PC-9 (cell line): Measurements from ENCODE around the gene NME7. TPM values are rescaled to one million over a fixed set of nuclear protein-coding genes. Genes with fewer than 3 reads are reported as not detected.

Source experiments
- BruUV-seq: library from RNA; stranded (reverse); fragments of 400-500 nt; replicated peaks from 2 replicates; lab custom pipeline; 2021; lab: Mats Ljungman, UMichigan
- CTCF ChIA-PET: fragments of 300-600 bp; sonication (Branson Sonifier 250); formaldehyde crosslinking; loops from one replicate; lab custom pipeline; 2022; ENCODE audit warnings: antibody characterized with exemption; lab: Charles Lee
- POLR2A ChIA-PET: fragments of 300-600 bp; sonication (Branson Sonifier 250); formaldehyde crosslinking; loops from one replicate; lab custom pipeline; 2022; ENCODE audit warnings: antibody characterized with exemption; ENCODE audit not compliant: unreplicated experiment; lab: Charles Lee
- DNase-seq, 2 experiments: peaks; one replicate each; pipeline versions ENCODE4 v3.0.0 to v3.0.0-alpha.2; 2015 to 2022; ENCODE audit warnings: mixed read lengths in 1 of 2
- H2AFZ ChIP-seq: fragments of 200-600 bp; sonication (generic); 2 replicates; pipeline ENCODE4 v1.8.1; 2017; ENCODE audit warnings: antibody characterized with exemption
- H3F3A ChIP-seq: fragments of 200-600 bp; sonication (generic); 2 replicates; pipeline ENCODE4 v1.8.1; 2017; ENCODE audit warnings: antibody characterized with exemption, mild to moderate bottlenecking, low read depth; ENCODE audit not compliant: insufficient read depth
- H3K27ac ChIP-seq: fragments of 200-600 bp; sonication (generic); 2 replicates; pipeline ENCODE4 v1.6.1; 2016; ENCODE audit warnings: mixed run types
- H3K27me3 ChIP-seq: fragments of 200-600 bp; sonication (generic); 2 replicates; pipeline ENCODE4 v1.6.1; 2016; ENCODE audit warnings: low read depth, mixed run types; ENCODE audit not compliant: insufficient read depth
- H3K36me3 ChIP-seq: fragments of 200-600 bp; sonication (generic); 2 replicates; pipeline ENCODE4 v1.6.1; 2016; ENCODE audit warnings: low read depth, mixed run types
- H3K4me1 ChIP-seq: fragments of 200-600 bp; sonication (generic); replicated peaks from 2 replicates; pipeline ENCODE4 v1.6.1; 2016; ENCODE audit warnings: mixed run types; ENCODE audit not compliant: insufficient read depth
- H3K4me2 ChIP-seq: fragments of 200-600 bp; sonication (generic); 2 replicates; pipeline ENCODE4 v1.6.1; 2017; ENCODE audit warnings: mixed run types
- H3K4me3 ChIP-seq: fragments of 200-600 bp; sonication (generic); 2 replicates; pipeline ENCODE4 v1.6.1; 2016; ENCODE audit warnings: mixed run types
- H3K79me2 ChIP-seq: fragments of 200-600 bp; sonication (generic); 2 replicates; pipeline ENCODE4 v1.6.1; 2017; ENCODE audit warnings: low read depth, mixed run types
- H3K9me2 ChIP-seq: fragments of 200-600 bp; sonication (generic); 2 replicates; pipeline ENCODE4 v1.8.1; 2017; ENCODE audit warnings: mild to moderate bottlenecking; ENCODE audit not compliant: insufficient read depth
- H3K9me3 ChIP-seq: fragments of 200-600 bp; sonication (generic); 2 replicates; pipeline ENCODE4 v1.8.1; 2016; ENCODE audit warnings: low read depth; ENCODE audit not compliant: insufficient read depth
- H4K20me1 ChIP-seq: fragments of 200-600 bp; sonication (generic); 2 replicates; pipeline ENCODE4 v1.8.1; 2017; ENCODE audit not compliant: insufficient read depth
- CTCF ChIP-seq: fragments of 200-600 bp; sonication (generic); conservative IDR thresholded peaks from 2 replicates; pipeline ENCODE4 v1.6.1; 2017; ENCODE audit warnings: mixed run types, antibody characterized with exemption, mild to moderate bottlenecking, moderate library complexity
- EZH2 ChIP-seq: fragments of 200-600 bp; sonication (generic); IDR thresholded peaks from 2 replicates; pipeline ENCODE4 v1.8.0; 2017; ENCODE audit warnings: antibody characterized with exemption, low read depth
- intact Hi-C: fragments of 100-400 bp; cut with micrococcal nuclease; formaldehyde crosslinking; loops from one replicate; pipeline ENCODE4 v1.10.0; 2022; ENCODE audit not compliant: unreplicated experiment
- total RNA-seq: library from RNA; stranded (reverse); gene quantifications from 2 replicates; pipeline ENCODE4 v1.2.3, GENCODE V29; 2021

The NME7 gene
- total RNA-seq, 1 experiment from 2014 or later: 21.4 TPM

- no TSS peak for BruUV-seq
- CTCF ChIA-PET: no interaction called here
- POLR2A ChIA-PET: no interaction called here
- Histone ChIP-seq H4K20me1 (0 out of 2 replicates have a peak, but pooled peaks cover 8% of the 10 kb centered on the region), H3K4me2 (peak overlapping the region; percentile 14; the same call in 1 of the 2 replicates), H3K27me3 (no peaks in the 10 kb centered on the region), H3K9me2 (no peaks in the 10 kb centered on the region), H3K79me2 (peaks cover 75% of the 10 kb centered on the region), H3K9me3 (no peaks in the 10 kb centered on the region), H3F3A (peaks cover 19% of the 10 kb centered on the region; the same call in 1 of the 2 replicates), H3K27ac (peak overlapping the region; percentile 17; the same call in 1 of the 2 replicates), H3K36me3 (peaks cover 63% of the 10 kb centered on the region), H3K4me1 (peaks cover 14% of the 10 kb centered on the region), H2AFZ (no peak overlapping the region), H3K4me3 (no peak overlapping the region)
- intact Hi-C loops: no loop called here
- peak; percentile 40 to 81 for DNase-seq
- TF ChIP-seq EZH2: no peak
- no peak for TF ChIP-seq CTCF
Measured at GRCh38 chr1:169124459-169124858, 243.1 kb downstream of the NME7 start.

GRCh38 chr1:169122976-169123375, 244.6 kb downstream of the NME7 start:
- Histone ChIP-seq H3K27ac (no peak overlapping the region), H3K79me2 (peaks cover 78% of the 10 kb centered on the region), H3K27me3 (no peaks in the 10 kb centered on the region), H3K4me2 (no peak overlapping the region), H2AFZ (no peak overlapping the region), H3K9me3 (no peaks in the 10 kb centered on the region), H3K36me3 (peaks cover 63% of the 10 kb centered on the region), H3F3A (peaks cover 13% of the 10 kb centered on the region; the same call in 1 of the 2 replicates), H3K9me2 (no peaks in the 10 kb centered on the region), H4K20me1 (0 out of 2 replicates have a peak, but pooled peaks cover 7% of the 10 kb centered on the region), H3K4me3 (no peak overlapping the region), H3K4me1 (peaks cover 26% of the 10 kb centered on the region)
- DNase-seq: no peak
- POLR2A ChIA-PET: no interaction called here
- TF ChIP-seq CTCF: no peak
- no peak for TF ChIP-seq EZH2
- intact Hi-C loops: no loop called here
- CTCF ChIA-PET: no interaction called here
- BruUV-seq: no TSS peak

GRCh38 chr1:169121146-169121923, 246.3 kb downstream of the NME7 start:
- ChIA-PET POLR2A (no interaction called here), CTCF (no interaction called here)
- Histone ChIP-seq H3K4me3 (no peak overlapping the region), H3K4me1 (peaks cover 38% of the 10 kb centered on the region), H3K9me3 (no peaks in the 10 kb centered on the region), H3K4me2 (no peak overlapping the region), H4K20me1 (0 out of 2 replicates have a peak, but pooled peaks cover 7% of the 10 kb centered on the region), H2AFZ (no peak overlapping the region), H3F3A (peaks cover 15% of the 10 kb centered on the region; the same call in 1 of the 2 replicates), H3K27me3 (no peaks in the 10 kb centered on the region), H3K36me3 (peaks cover 60% of the 10 kb centered on the region), H3K27ac (no peak overlapping the region), H3K9me2 (no peaks in the 10 kb centered on the region), H3K79me2 (peaks cover 84% of the 10 kb centered on the region)
- intact Hi-C loops: no loop called here
- BruUV-seq: no TSS peak
- DNase-seq: no peak
- TF ChIP-seq EZH2 (no peak), CTCF (no peak)
